GM19372 (cell line): ENCODE data around the gene TWIST2.

Experiments
- ATAC-seq: cut with Tn5 transposase; IDR thresholded peaks from one replicate; pipeline ENCODE4 v1.9.1; 2021; ENCODE audit warnings: mild to moderate bottlenecking, low read depth, moderate library complexity; ENCODE audit not compliant: unreplicated experiment

The TWIST2 gene

DNA sequence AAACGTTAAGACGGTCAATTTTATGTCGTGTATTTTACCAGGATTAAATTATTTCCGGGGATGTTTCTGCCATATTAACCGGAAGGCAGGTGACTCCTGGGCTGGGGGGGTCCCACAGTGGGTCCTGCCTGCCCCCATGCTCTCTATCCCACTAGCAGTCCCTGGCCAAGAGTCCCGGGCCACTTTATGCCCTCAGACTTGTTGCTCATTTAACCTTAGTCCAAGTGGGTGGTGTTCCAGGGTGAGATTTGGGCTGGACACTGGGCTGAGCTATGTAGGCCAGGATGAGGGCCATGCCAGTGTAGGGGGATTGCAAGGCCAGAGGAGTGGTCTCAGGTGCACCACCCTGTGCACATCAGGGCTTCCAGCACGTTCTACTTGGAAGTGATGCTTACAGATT lies 24.1 kb downstream of the TWIST2 start:
- ATAC-seq = no peak

- ATAC-seq = no peak
Measured at GRCh38 chr2:238872628-238873380, 24.9 kb downstream of the TWIST2 start.

DNA sequence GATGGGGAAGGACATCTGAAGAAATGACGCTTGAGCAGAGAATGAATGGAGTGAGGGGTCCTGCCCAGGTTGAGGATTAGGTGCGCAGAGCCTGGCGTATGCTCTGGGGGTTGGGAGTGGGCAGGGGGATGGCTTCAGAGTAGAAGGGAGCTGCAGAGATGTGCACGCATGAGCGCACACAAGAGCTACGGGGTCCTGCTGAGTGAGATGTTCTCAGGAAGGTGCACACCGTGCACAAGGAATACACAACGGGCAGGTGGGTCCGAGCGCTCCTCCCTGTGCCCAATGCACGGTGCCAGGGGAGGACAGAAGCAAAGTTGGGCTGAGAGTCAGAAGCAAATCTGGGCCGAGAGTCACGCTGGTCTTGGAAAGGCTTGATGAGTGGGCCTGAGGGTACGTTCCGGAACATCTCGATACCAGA lies 25.5 kb downstream of the TWIST2 start:
- ATAC-seq = no peak

- ATAC-seq = no peak
Measured at GRCh38 chr2:238873841-238874240, 26.0 kb downstream of the TWIST2 start.

GRCh38 chr2:238874330-238875050 lies 26.6 kb downstream of the TWIST2 start:
- ATAC-seq = no peak

- no peak for ATAC-seq
Measured at GRCh38 chr2:238875101-238875470, 27.2 kb downstream of the TWIST2 start.

- ATAC-seq = no peak
Measured at GRCh38 chr2:238875471-238876231, 27.8 kb downstream of the TWIST2 start.

DNA sequence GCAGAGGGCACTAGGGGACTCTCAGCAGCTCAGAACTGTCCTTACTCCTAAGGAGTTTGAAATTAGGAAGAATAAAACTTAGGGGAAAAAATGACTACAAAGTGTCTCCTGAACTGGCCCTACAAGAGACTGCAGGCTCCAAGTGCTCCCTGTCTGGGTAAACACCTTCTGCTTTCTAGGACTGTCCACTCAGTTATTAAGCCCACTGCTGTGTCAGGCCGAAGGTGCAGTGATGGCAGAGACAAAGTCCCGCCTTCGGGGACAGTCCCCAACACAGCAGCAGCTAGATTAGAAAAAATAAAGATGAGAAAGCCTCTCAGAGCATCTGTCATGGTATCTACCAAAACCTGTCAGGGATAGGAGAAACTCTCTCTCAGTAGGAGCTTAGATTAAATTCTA lies 28.3 kb downstream of the TWIST2 start:
- no peak for ATAC-seq

GRCh38 chr2:238878051-238878735 lies 30.3 kb downstream of the TWIST2 start:
- ATAC-seq = no peak

- ATAC-seq = no peak
Measured at GRCh38 chr2:238879043-238879442, 31.2 kb downstream of the TWIST2 start.

- no peak for ATAC-seq
Measured at GRCh38 chr2:238879621-238880377, 31.9 kb downstream of the TWIST2 start.

GRCh38 chr2:238881353-238882081 lies 33.6 kb downstream of the TWIST2 start:
- no peak for ATAC-seq

DNA sequence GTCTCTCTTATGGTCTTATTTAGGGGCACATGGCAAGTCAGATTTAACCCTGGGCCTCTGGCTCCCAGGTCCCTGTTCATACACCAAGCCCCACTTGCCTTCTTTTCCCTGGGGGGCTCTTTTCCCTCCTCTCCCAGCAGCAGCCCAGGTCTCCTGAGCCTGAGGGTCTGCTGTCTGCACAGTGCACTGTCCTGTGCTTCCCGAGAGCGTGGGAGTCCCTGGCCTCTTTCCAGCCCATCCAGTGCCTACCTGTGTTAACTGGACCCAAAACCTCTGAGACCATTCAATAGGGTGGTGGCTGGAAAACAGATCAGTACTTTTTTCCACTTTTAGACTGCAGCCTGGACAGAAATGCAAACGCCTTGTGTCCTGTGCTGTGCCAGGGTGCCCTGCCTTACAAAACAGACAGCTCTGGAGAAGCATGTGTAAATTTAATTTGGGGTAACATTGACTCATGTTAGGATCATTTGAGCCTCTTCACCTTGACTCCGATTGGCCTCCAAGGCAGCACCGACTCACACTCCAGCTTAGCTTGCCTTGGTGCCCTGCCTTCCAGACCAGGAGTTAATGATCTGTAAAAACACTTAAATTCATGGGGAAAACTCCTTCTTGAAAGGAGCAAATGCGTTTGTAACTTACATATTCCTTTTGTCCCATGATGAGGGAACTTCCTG lies 34.3 kb downstream of the TWIST2 start:
- ATAC-seq = no peak

GRCh38 chr2:238883421-238883901 lies 35.6 kb downstream of the TWIST2 start:
- no peak for ATAC-seq

DNA sequence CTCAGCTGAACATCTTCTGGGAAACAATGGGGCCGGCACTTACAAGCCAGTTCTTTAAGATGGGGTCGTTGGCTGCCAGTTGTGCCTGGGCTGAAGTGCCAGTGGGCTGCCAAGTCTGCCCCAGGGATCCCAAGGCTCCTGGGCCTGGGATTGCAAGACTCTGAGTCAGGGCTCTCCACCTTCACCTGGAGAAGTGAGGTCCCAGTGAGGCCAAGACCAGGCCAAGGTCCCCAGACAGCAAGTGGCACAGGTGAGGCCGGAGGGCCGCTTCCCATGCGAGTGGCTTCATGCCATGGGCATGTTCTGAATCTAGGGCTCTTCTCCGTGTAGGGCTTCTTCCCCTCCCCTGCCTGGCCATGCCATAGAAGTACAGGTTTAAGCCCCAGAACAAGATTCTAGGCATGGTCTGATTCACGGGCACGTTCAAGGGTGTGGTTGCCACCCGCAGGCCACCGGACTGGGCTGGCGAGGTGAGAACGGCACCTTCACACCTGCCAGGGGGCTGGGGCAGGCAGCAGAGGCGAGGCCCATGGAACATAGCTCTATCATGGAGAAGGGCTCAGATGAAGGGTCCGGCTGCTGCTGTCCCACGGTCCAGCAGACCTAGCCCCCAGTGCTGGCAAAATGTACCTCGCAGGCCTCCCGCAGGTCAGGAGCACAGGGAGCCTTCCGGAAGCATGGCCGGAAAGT lies 36.4 kb downstream of the TWIST2 start:
- no peak for ATAC-seq

GRCh38 chr2:238884812-238885408 lies 37.0 kb downstream of the TWIST2 start:
- ATAC-seq = no peak

- ATAC-seq = no peak
Measured at GRCh38 chr2:238886453-238887094, 38.7 kb downstream of the TWIST2 start.
